ENCODE measurements around the gene REXO1. TPM values are rescaled to one million over a fixed set of nuclear protein-coding genes. Genes with fewer than 3 reads are reported as not detected.

REXO1 gene
- total RNA-seq, 1 experiment from 2014 or later: 52.1 TPM

DNA sequence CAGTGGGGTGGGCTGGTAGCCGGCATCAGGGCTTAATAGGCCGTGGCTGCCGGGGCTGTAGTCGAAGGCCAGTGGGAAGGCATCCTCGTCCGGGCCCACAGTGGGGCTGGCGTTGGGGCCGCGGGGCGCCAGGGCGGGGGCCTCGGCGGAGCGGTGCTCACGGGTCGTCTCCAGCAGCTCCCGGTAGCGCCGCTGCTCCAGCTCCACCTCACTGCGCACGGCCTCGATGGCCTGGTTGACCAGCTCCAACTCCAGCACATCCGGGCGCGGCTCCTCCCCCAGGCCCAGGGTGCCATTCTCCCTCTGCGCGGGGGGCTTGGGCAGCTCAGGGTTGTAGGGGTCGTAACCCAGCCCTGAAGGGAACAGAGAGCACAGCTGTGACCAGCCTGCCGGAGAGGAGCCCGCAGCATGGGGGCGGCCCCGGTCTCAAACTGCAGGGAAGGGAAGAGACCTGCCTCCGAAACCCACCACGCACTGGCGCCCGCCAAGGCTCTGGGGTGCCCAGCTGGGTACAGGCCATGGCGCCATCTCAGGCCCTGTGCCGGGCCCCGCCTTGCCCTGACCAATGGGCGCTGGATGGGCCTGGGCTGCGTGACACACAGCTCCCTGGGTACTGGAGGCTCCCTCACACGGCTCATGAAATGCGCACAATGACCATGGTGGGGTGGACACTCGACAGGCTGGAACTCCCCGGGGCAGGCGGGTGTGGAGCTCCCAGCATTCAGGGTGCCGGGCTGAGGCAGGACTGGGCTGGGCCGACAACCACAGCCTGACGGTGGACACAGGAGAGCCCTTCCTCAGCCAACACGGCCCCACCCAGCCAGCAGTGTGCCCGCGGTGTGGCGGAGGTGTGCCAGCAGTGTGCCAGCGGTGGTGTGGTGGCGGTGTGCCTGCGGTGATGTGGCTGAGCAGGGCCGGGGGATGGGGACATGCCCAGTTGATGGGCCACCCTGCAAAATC, 19.7 kb downstream of the REXO1 start:
- no TSS peak for BruUV-seq (replicated peaks)
- peak overlapping the region; percentile 44; the same call in 1 of the 2 replicates for H3K27ac ChIP-seq (ENCODE audit: low read length)
- ChIA-PET CTCF (interaction anchor here (0.6 to 0.7 kb wide), 2 partner anchors 9 to 48 kb away, joined by 4 to 5 read pairs; no protein-coding TSS in a partner anchor), POLR2A (no interaction called here)
- 0 out of 2 replicates have a peak, but pooled peaks have one; percentile 3 for ATAC-seq
- peaks cover 23% of the 10 kb centered on the region for H3K4me1 ChIP-seq (ENCODE audit: control insufficient read depth, insufficient read depth, low read length)
- H3K9me3 ChIP-seq (ENCODE audit: control insufficient read depth, insufficient read depth, low read depth, low read length): no peaks in the 10 kb centered on the region
- no peaks in the 10 kb centered on the region for H3K27me3 ChIP-seq (ENCODE audit: control insufficient read depth, insufficient read depth, low read length)
- DNase-seq (ENCODE audit: low read depth, low spot score): no peak
- no peaks in the 10 kb centered on the region for H3K36me3 ChIP-seq (ENCODE audit: control insufficient read depth, insufficient read depth, low read length)
- intact Hi-C loops (cut with micrococcal nuclease; ENCODE audit: unreplicated experiment) (no loop called here), in situ Hi-C loops (cut with HindIII; ENCODE audit: low pct_unique_long_range_greater_than_20kb, low sequenced_read_pairs) (no loop called here)
- no peak overlapping the region for H3K4me3 ChIP-seq (ENCODE audit: low read depth in 2 of 2, low read length in 2 of 2)
- no peak for TF ChIP-seq TCF7L2 (IDR thresholded peaks at IDR 0.05; ENCODE audit: low read depth, low read length)
- TF ChIP-seq REST (IDR thresholded peaks at IDR 0.05; ENCODE audit: insufficient read depth in 1 of 2, low read depth in 2 of 2, low read length in 1 of 2): no peak
- TF ChIP-seq SIN3A (IDR thresholded peaks at IDR 0.05; ENCODE audit: borderline replicate concordance, insufficient read depth, low read depth, low read length): no peak
- no peak for TF ChIP-seq CTCF (IDR thresholded peaks at IDR 0.05)
- no peak for TF ChIP-seq POLR2AphosphoS5 (IDR thresholded peaks at IDR 0.05; ENCODE audit: low read depth, low read length)

- Histone ChIP-seq H3K27ac (ENCODE audit: low read length) (no peak overlapping the region), H3K9me3 (ENCODE audit: control insufficient read depth, insufficient read depth, low read depth, low read length) (no peaks in the 10 kb centered on the region), H3K36me3 (ENCODE audit: control insufficient read depth, insufficient read depth, low read length) (no peaks in the 10 kb centered on the region), H3K4me1 (ENCODE audit: control insufficient read depth, insufficient read depth, low read length) (peaks cover 23% of the 10 kb centered on the region), H3K4me3 (ENCODE audit: low read depth in 2 of 2, low read length in 2 of 2) (no peak overlapping the region), H3K27me3 (ENCODE audit: control insufficient read depth, insufficient read depth, low read length) (no peaks in the 10 kb centered on the region)
- BruUV-seq (replicated peaks): no TSS peak
- intact Hi-C loops (cut with micrococcal nuclease; ENCODE audit: unreplicated experiment): no loop called here
- DNase-seq (ENCODE audit: low read depth, low spot score) (no peak), ATAC-seq (no peak)
- TF ChIP-seq POLR2AphosphoS5 (IDR thresholded peaks at IDR 0.05; ENCODE audit: low read depth, low read length): no peak
- TF ChIP-seq REST (IDR thresholded peaks at IDR 0.05; ENCODE audit: insufficient read depth in 1 of 2, low read depth in 2 of 2, low read length in 1 of 2): no peak
- no peak for TF ChIP-seq CTCF (IDR thresholded peaks at IDR 0.05)
- no peak for TF ChIP-seq SIN3A (IDR thresholded peaks at IDR 0.05; ENCODE audit: borderline replicate concordance, insufficient read depth, low read depth, low read length)
- no peak for TF ChIP-seq TCF7L2 (IDR thresholded peaks at IDR 0.05; ENCODE audit: low read depth, low read length)
- in situ Hi-C loops (cut with HindIII; ENCODE audit: low pct_unique_long_range_greater_than_20kb, low sequenced_read_pairs): no loop called here
- POLR2A ChIA-PET: interaction anchor here (0.6 kb wide), 1 partner anchor 1309 kb away, joined by 3 read pairs; no protein-coding TSS in a partner anchor
- CTCF ChIA-PET: interaction anchor here (0.6 kb wide), 1 partner anchor 10 kb away, joined by 4 read pairs; no protein-coding TSS in a partner anchor
Measured at GRCh38 chr19:1827566-1828278, 20.6 kb downstream of the REXO1 start.

Data from Panc1 (cell line).